ENCODE data around the gene PLGLB1.
"Not testable (repeated sequence)": the region's sequence is repeated elsewhere in the genome, so short reads cannot be mapped to it uniquely, and the experiment has no call there.

PLGLB1 gene

GRCh38 chr2:87021744-87022143, at the start of gene PLGLB1:
PLGLB1 (minus strand) TSS chr2:87021844; CDS start chr2:87021783, 61 bp downstream.
- not testable (repeated sequence) for DNase-seq (ENCODE audit: low read depth)

GRCh38 chr2:87064305-87064704, 42.7 kb upstream of the PLGLB1 start:
- DNase-seq (ENCODE audit: low read depth): not testable (repeated sequence)

- peak; percentile 63 for DNase-seq (ENCODE audit: low read depth)
Observed at GRCh38 chr2:87063431-87063830, 41.8 kb upstream of the PLGLB1 start.

GRCh38 chr2:87061519-87061918, 39.9 kb upstream of the PLGLB1 start:
- DNase-seq (ENCODE audit: low read depth): not testable (repeated sequence)

GRCh38 chr2:87057606-87058005, 36.0 kb upstream of the PLGLB1 start:
- not testable (repeated sequence) for DNase-seq (ENCODE audit: low read depth)

- DNase-seq (ENCODE audit: low read depth): not testable (repeated sequence)
Observed at GRCh38 chr2:87056843-87057242, 35.2 kb upstream of the PLGLB1 start.

- not testable (repeated sequence) for DNase-seq (ENCODE audit: low read depth)
Observed at GRCh38 chr2:87056435-87056834, 34.8 kb upstream of the PLGLB1 start.

GRCh38 chr2:87054375-87054774, 32.7 kb upstream of the PLGLB1 start:
- DNase-seq (ENCODE audit: low read depth): not testable (repeated sequence)

- not testable (repeated sequence) for DNase-seq (ENCODE audit: low read depth)
Observed at GRCh38 chr2:87041321-87041978, 19.8 kb upstream of the PLGLB1 start.

- DNase-seq (ENCODE audit: low read depth): not testable (repeated sequence)
Observed at GRCh38 chr2:87028607-87029006, 7.0 kb upstream of the PLGLB1 start.

GRCh38 chr2:87026816-87027215, 5.2 kb upstream of the PLGLB1 start:
- DNase-seq (ENCODE audit: low read depth): not testable (repeated sequence)

- not testable (repeated sequence) for DNase-seq (ENCODE audit: low read depth)
Observed at GRCh38 chr2:87025927-87026326, 4.3 kb upstream of the PLGLB1 start.

- not testable (repeated sequence) for DNase-seq (ENCODE audit: low read depth)
Observed at GRCh38 chr2:87023988-87024615, 2.5 kb upstream of the PLGLB1 start.

- DNase-seq (ENCODE audit: low read depth): not testable (repeated sequence)
Observed at GRCh38 chr2:87021043-87021442, 601 bp downstream of the PLGLB1 start.

- DNase-seq (ENCODE audit: low read depth): not testable (repeated sequence)
Observed at GRCh38 chr2:87019053-87019452, 2.6 kb downstream of the PLGLB1 start.

GRCh38 chr2:87014489-87015169, 7.0 kb downstream of the PLGLB1 start:
- DNase-seq (ENCODE audit: low read depth): not testable (repeated sequence)

- not testable (repeated sequence) for DNase-seq (ENCODE audit: low read depth)
Observed at GRCh38 chr2:87004398-87004797, 17.2 kb downstream of the PLGLB1 start.

Measured in iris pigment epithelial cell (primary cell).